ENCODE data around the gene KIF2A. TPM values are rescaled to one million over a fixed set of nuclear protein-coding genes. Genes with fewer than 3 reads are reported as not detected.

The KIF2A gene
- total and polyA plus RNA-seq, 9 of the 15 experiments (the other 6 are each of a cell fraction or from before 2014, with no cell fraction given), result 42.6 to 126 (median 77.6) TPM

DNA sequence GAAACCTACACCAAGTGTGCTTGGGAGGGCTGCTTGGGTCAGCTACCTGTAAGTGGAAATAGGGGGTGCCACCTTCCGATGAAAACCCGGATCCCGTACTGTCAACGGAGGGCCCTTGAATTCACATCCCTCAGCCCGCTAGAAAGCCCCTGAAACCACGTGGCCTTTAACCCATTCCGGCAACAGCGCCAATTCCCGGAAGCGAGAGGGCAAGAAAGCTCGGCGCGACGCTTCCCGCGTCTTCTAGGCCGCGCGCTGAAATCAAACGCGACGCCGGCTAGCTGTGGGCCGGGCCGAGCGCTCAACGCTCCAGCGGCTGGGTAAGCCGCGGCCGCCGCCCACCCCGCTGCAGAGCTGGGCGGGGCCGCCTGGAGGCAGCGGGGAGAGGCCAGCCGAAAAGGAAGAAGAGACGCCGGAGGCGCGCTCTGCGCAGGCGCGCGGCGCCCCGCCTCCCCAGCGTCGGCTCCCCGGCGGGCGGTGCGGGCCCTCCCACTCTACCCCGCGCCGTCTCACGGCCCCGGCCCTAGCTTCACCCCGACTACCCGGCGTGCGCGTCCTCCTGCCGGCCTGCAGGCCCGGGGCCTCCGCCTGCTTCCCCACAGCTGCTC, at the start of gene KIF2A (continued):
- TF ChIP-seq ZNF75A (CRISPR knock-in tag; IDR thresholded peaks at IDR 0.05) (no peak), PCBP1 (IDR thresholded peaks at IDR 0.05; ENCODE audit: low read depth, low read length, poor library complexity, severe bottlenecking) (no peak), ZBTB9 (CRISPR knock-in tag; IDR thresholded peaks at IDR 0.05) (peak; percentile 68; the same call in 1 of the 2 replicates), RBFOX2 (IDR thresholded peaks at IDR 0.05; ENCODE audit: low read depth, low read length) (peak; percentile 93), MEIS2 (IDR thresholded peaks at IDR 0.05; ENCODE audit: partially characterized antibody) (peak; percentile 90), SNRNP70 (optimal IDR thresholded peaks at IDR 0.05; ENCODE audit: low read depth, low read length) (no peak), CREB1 (IDR thresholded peaks at IDR 0.05) (peak; percentile 95), CREB1 (CRISPR knock-in tag; IDR thresholded peaks at IDR 0.05) (peak; percentile 93), ZBED1 (IDR thresholded peaks at IDR 0.05) (no peak), ETV6 (IDR thresholded peaks at IDR 0.05; ENCODE audit: borderline replicate concordance in 1 of 2, low read depth in 2 of 2, low read length in 1 of 2) (no peak; a peak in 1 of 4 replicates), ETV6 (CRISPR knock-in tag; IDR thresholded peaks at IDR 0.05; ENCODE audit: borderline replicate concordance) (peak; percentile 74; the same call in 1 of the 2 replicates), ZNF408 (CRISPR knock-in tag; IDR thresholded peaks at IDR 0.05; ENCODE audit: low read depth) (no peak), FUS (optimal IDR thresholded peaks at IDR 0.05; ENCODE audit: low read depth, low read length) (peak; percentile 37), CBX1 (IDR thresholded peaks at IDR 0.05; ENCODE audit: low read depth) (peak; percentile 89), LARP7 (IDR thresholded peaks at IDR 0.05) (no peak), PHB2 (IDR thresholded peaks at IDR 0.05; ENCODE audit: low read depth) (no peak), ZNF785 (CRISPR knock-in tag; IDR thresholded peaks at IDR 0.05) (no peak), GABPB2 (CRISPR knock-in tag; conservative IDR thresholded peaks at IDR 0.05) (no peak), NFXL1 (CRISPR knock-in tag; IDR thresholded peaks at IDR 0.05) (0 out of 2 replicates have a peak, but pooled peaks have one; percentile 53), BDP1 (IDR thresholded peaks at IDR 0.05; ENCODE audit: insufficient read depth, insufficient read length) (no peak)
- TF ChIP-seq, protein P1, sequence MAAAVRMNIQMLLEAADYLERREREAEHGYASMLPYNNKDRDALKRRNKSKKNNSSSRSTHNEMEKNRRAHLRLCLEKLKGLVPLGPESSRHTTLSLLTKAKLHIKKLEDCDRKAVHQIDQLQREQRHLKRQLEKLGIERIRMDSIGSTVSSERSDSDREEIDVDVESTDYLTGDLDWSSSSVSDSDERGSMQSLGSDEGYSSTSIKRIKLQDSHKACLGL (CRISPR knock-in tag; IDR thresholded peaks at IDR 0.05; ENCODE audit: borderline replicate concordance, poor library complexity, severe bottlenecking), result peak; percentile 58
- TF ChIP-seq, protein P2, sequence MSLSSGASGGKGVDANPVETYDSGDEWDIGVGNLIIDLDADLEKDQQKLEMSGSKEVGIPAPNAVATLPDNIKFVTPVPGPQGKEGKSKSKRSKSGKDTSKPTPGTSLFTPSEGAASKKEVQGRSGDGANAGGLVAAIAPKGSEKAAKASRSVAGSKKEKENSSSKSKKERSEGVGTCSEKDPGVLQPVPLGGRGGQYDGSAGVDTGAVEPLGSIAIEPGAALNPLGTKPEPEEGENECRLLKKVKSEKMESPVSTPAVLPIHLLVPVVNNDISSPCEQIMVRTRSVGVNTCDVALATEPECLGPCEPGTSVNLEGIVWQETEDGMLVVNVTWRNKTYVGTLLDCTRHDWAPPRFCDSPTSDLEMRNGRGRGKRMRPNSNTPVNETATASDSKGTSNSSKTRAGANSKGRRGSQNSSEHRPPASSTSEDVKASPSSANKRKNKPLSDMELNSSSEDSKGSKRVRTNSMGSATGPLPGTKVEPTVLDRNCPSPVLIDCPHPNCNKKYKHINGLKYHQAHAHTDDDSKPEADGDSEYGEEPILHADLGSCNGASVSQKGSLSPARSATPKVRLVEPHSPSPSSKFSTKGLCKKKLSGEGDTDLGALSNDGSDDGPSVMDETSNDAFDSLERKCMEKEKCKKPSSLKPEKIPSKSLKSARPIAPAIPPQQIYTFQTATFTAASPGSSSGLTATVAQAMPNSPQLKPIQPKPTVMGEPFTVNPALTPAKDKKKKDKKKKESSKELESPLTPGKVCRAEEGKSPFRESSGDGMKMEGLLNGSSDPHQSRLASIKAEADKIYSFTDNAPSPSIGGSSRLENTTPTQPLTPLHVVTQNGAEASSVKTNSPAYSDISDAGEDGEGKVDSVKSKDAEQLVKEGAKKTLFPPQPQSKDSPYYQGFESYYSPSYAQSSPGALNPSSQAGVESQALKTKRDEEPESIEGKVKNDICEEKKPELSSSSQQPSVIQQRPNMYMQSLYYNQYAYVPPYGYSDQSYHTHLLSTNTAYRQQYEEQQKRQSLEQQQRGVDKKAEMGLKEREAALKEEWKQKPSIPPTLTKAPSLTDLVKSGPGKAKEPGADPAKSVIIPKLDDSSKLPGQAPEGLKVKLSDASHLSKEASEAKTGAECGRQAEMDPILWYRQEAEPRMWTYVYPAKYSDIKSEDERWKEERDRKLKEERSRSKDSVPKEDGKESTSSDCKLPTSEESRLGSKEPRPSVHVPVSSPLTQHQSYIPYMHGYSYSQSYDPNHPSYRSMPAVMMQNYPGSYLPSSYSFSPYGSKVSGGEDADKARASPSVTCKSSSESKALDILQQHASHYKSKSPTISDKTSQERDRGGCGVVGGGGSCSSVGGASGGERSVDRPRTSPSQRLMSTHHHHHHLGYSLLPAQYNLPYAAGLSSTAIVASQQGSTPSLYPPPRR (CRISPR knock-in tag; IDR thresholded peaks at IDR 0.05; ENCODE audit: borderline replicate concordance), result no peak
- TF ChIP-seq, protein P3, sequence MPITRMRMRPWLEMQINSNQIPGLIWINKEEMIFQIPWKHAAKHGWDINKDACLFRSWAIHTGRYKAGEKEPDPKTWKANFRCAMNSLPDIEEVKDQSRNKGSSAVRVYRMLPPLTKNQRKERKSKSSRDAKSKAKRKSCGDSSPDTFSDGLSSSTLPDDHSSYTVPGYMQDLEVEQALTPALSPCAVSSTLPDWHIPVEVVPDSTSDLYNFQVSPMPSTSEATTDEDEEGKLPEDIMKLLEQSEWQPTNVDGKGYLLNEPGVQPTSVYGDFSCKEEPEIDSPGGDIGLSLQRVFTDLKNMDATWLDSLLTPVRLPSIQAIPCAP (CRISPR knock-in tag; IDR thresholded peaks at IDR 0.05; ENCODE audit: borderline replicate concordance), result peak; percentile 79; the same call in 1 of the 2 replicates
